GM21515 (cell line): ENCODE measurements around the gene MED12.
"Not testable (repeated sequence)": the region's sequence is repeated elsewhere in the genome, so short reads cannot be mapped to it uniquely, and the experiment has no call there.

Experiments used
- ATAC-seq: cut with Tn5 transposase; IDR thresholded peaks from one replicate; pipeline ENCODE4 v1.9.1; 2021; ENCODE audit not compliant: unreplicated experiment

Gene MED12

GRCh38 chrX:71160475-71160874, 42.1 kb downstream of the MED12 start:
- ATAC-seq, result no peak

GRCh38 chrX:71162981-71163380, 44.6 kb downstream of the MED12 start:
- ATAC-seq, result no peak

- no peak for ATAC-seq
These were observed 45.7 kb downstream of the MED12 start for GRCh38 chrX:71164071-71164470.

GRCh38 chrX:71166461-71166860, 48.1 kb downstream of the MED12 start:
- ATAC-seq, result no peak

GRCh38 chrX:71167031-71167781, 48.8 kb downstream of the MED12 start:
- ATAC-seq, result no peak

GRCh38 chrX:71168134-71168533, 49.7 kb downstream of the MED12 start:
- no peak for ATAC-seq

GRCh38 chrX:71169586-71169985, 51.2 kb downstream of the MED12 start:
- no peak for ATAC-seq

- no peak for ATAC-seq
These were observed 52.3 kb downstream of the MED12 start for GRCh38 chrX:71170660-71171059.

- no peak for ATAC-seq
These were observed 52.9 kb downstream of the MED12 start for GRCh38 chrX:71171110-71171801.

GRCh38 chrX:71173440-71173839, 55.0 kb downstream of the MED12 start:
- ATAC-seq, result no peak

GRCh38 chrX:71174795-71175194, 56.4 kb downstream of the MED12 start:
- no peak for ATAC-seq

- ATAC-seq, result no peak
These were observed 57.1 kb downstream of the MED12 start for GRCh38 chrX:71175531-71175930.

- no peak for ATAC-seq
These were observed 58.9 kb downstream of the MED12 start for GRCh38 chrX:71177327-71177726.

- ATAC-seq, result no peak
These were observed 60.5 kb downstream of the MED12 start for GRCh38 chrX:71178908-71179307.

GRCh38 chrX:71180579-71181265, 62.3 kb downstream of the MED12 start:
- ATAC-seq, result not testable (repeated sequence)

GRCh38 chrX:71181558-71181909, 63.1 kb downstream of the MED12 start:
- ATAC-seq, result peak; percentile 38

GRCh38 chrX:71181910-71182799, 63.8 kb downstream of the MED12 start:
- peak; percentile 93 for ATAC-seq

GRCh38 chrX:71182871-71183270, 64.5 kb downstream of the MED12 start:
- ATAC-seq, result no peak

- ATAC-seq, result no peak
These were observed 64.9 kb downstream of the MED12 start for GRCh38 chrX:71183341-71183740.

GRCh38 chrX:71184092-71184491, 65.7 kb downstream of the MED12 start:
- ATAC-seq, result no peak
